GM23338 (cell line): ENCODE data around the gene DROSHA. TPM values are rescaled to one million over a fixed set of nuclear protein-coding genes. Genes with fewer than 3 reads are reported as not detected.

ENCODE experiments used
- ATAC-seq: fragments of 200-7000 bp; cut with Tn5 transposase; 3 replicates; pipeline ENCODE4 v1.9.1; 2020
- DNase-seq: peaks from one replicate; pipeline ENCODE4 v3.0.0-alpha.2; 2015; ENCODE audit warnings: low spot score
- H2AFZ ChIP-seq: fragments of 200-600 bp; sonication (generic); 2 replicates; pipeline ENCODE4 v1.8.0; 2016; ENCODE audit warnings: antibody characterized with exemption, mild to moderate bottlenecking, moderate library complexity
- H3F3A ChIP-seq: fragments of 200-600 bp; sonication (generic); replicated peaks from 2 replicates; pipeline ENCODE4 v1.8.0; 2017; ENCODE audit warnings: antibody characterized with exemption, mixed run types, low read depth
- H3K27ac ChIP-seq: fragments of 200-600 bp; sonication (generic); 2 replicates; pipeline ENCODE4 v1.6.1; 2016; ENCODE audit warnings: low read depth
- H3K27me3 ChIP-seq: fragments of 200-600 bp; sonication (generic); 2 replicates; pipeline ENCODE4 v1.8.0; 2016; ENCODE audit warnings: mild to moderate bottlenecking, mixed run types, moderate library complexity; ENCODE audit not compliant: insufficient read depth
- H3K36me3 ChIP-seq: fragments of 200-600 bp; sonication (generic); 2 replicates; pipeline ENCODE4 v1.8.0; 2016; ENCODE audit warnings: mild to moderate bottlenecking; ENCODE audit not compliant: insufficient read depth
- H3K4me1 ChIP-seq: fragments of 200-600 bp; sonication (generic); 2 replicates; pipeline ENCODE4 v1.8.0; 2016; ENCODE audit warnings: mild to moderate bottlenecking, moderate library complexity; ENCODE audit not compliant: insufficient read depth
- H3K4me2 ChIP-seq: fragments of 200-600 bp; sonication (generic); 2 replicates; pipeline ENCODE4 v1.7.1; 2017; ENCODE audit warnings: mixed run types
- H3K4me3 ChIP-seq: fragments of 200-600 bp; sonication (generic); 2 replicates; pipeline ENCODE4 v1.6.1; 2016; ENCODE audit warnings: mixed run types
- H3K79me2 ChIP-seq: fragments of 200-600 bp; sonication (generic); replicated peaks from 2 replicates; pipeline ENCODE4 v1.8.0; 2017; ENCODE audit warnings: mild to moderate bottlenecking; ENCODE audit not compliant: insufficient read depth
- H3K9me2 ChIP-seq: fragments of 200-600 bp; sonication (generic); 2 replicates; pipeline ENCODE4 v1.8.0; 2017; ENCODE audit not compliant: insufficient read depth
- H4K20me1 ChIP-seq: fragments of 200-600 bp; sonication (generic); replicated peaks from 2 replicates; pipeline ENCODE4 v1.8.0; 2017; ENCODE audit warnings: mild to moderate bottlenecking; ENCODE audit not compliant: insufficient read depth
- H3K27ac Mint-ChIP-seq: 2 replicates; pipeline ENCODE4 v1.8.0; 2020; ENCODE audit warnings: inconsistent platforms, mild to moderate bottlenecking, moderate library complexity, mixed read lengths
- H3K27me3 Mint-ChIP-seq: 3 replicates; pipeline ENCODE4 v1.8.0; 2022; ENCODE audit warnings: low read depth, mild to moderate bottlenecking, moderate library complexity, mixed read lengths, inconsistent platforms; ENCODE audit not compliant: insufficient read depth, poor library complexity
- H3K36me3 Mint-ChIP-seq: 3 replicates; pipeline ENCODE4 v1.8.0; 2021; ENCODE audit warnings: low read depth, mild to moderate bottlenecking, inconsistent platforms, moderate library complexity, mixed read lengths
- H3K4me1 Mint-ChIP-seq: 3 replicates; pipeline ENCODE4 v1.8.0; 2020; ENCODE audit warnings: mild to moderate bottlenecking, inconsistent platforms, mixed read lengths
- H3K4me3 Mint-ChIP-seq: 3 replicates; pipeline ENCODE4 v1.8.0; 2021; ENCODE audit warnings: moderate library complexity, mild to moderate bottlenecking, inconsistent platforms, mixed read lengths
- H3K9me3 Mint-ChIP-seq: 3 replicates; pipeline ENCODE4 v1.8.0; 2020; ENCODE audit warnings: moderate library complexity, mild to moderate bottlenecking, inconsistent platforms, mixed read lengths
- ETS1 ChIP-seq: IDR thresholded peaks from 2 replicates; pipeline ENCODE4 v1.6.1; 2016; ENCODE audit warnings: antibody characterized with exemption
- EZH2 ChIP-seq: fragments of 200-600 bp; sonication (generic); IDR thresholded peaks from one replicate; pipeline ENCODE4 v1.8.0; 2017; ENCODE audit warnings: antibody characterized with exemption, mild to moderate bottlenecking, low read depth; ENCODE audit not compliant: unreplicated experiment
- JUNB ChIP-seq: IDR thresholded peaks from one replicate; pipeline ENCODE4 v1.6.1; 2016; ENCODE audit warnings: antibody characterized with exemption; ENCODE audit not compliant: unreplicated experiment
- NANOG ChIP-seq: IDR thresholded peaks from 2 replicates; pipeline ENCODE4 v1.6.1; 2016; ENCODE audit warnings: antibody characterized with exemption, borderline replicate concordance
- POLR2AphosphoS5 ChIP-seq: IDR thresholded peaks from 2 replicates; pipeline ENCODE4 v1.6.1; 2016; ENCODE audit warnings: antibody characterized with exemption, low read depth
- REST ChIP-seq: IDR thresholded peaks from one replicate; pipeline ENCODE4 v1.6.1; 2018; ENCODE audit warnings: antibody characterized with exemption; ENCODE audit not compliant: unreplicated experiment
- ZNF114 ChIP-seq: fragments of 250-450 bp; sonication (Bioruptor Pico); IDR thresholded peaks from 2 replicates; pipeline ENCODE4 v1.5.0; 2020; ENCODE audit warnings: mild to moderate bottlenecking, moderate library complexity
- ZNF462 ChIP-seq: fragments of 250-450 bp; sonication (Bioruptor Pico); IDR thresholded peaks from 2 replicates; pipeline ENCODE4 v1.5.0; 2020; ENCODE audit warnings: mild to moderate bottlenecking, moderate library complexity
- polyA plus RNA-seq: library from polyadenylated mRNA; unstranded; fragments of >200 nt; fragmentation: Nextera tagmentation; extraction: Ambion mirVana; gene quantifications from 2 replicates; pipeline ENCODE4 v1.2.1, GENCODE V29; 2016
- total RNA-seq: library from RNA; depleted of rRNA; stranded (reverse); fragments of >200 nt; shearing (Covaris generic); gene quantifications from 2 replicates; pipeline ENCODE4 v1.2.3, GENCODE V29; 2014

The DROSHA gene
- total and polyA plus RNA-seq, 2 experiments from 2014 or later: 70.6 to 87.8 TPM

GRCh38 chr5:31478901-31479300 lies 53.0 kb downstream of the DROSHA start (continued):
- TF ChIP-seq ETS1: no peak
- no peak for TF ChIP-seq ZNF114 (CRISPR knock-in tag)

- Histone ChIP-seq H3K27me3 (no peaks in the 10 kb centered on the region), H3K4me1 (no peaks in the 10 kb centered on the region), H3K4me3 (no peak overlapping the region), H2AFZ (no peak overlapping the region), H3K4me2 (no peak overlapping the region), H3F3A (no peaks in the 10 kb centered on the region), H4K20me1 (no peaks in the 10 kb centered on the region), H3K27ac (no peak overlapping the region), H3K79me2 (no peaks in the 10 kb centered on the region), H3K9me2 (peaks cover 5% of the 10 kb centered on the region; the same call in 1 of the 2 replicates), H3K36me3 (no peaks in the 10 kb centered on the region)
- DNase-seq (no peak), ATAC-seq (no peak)
- Mint-ChIP-seq H3K4me3 (no peak overlapping the region), H3K4me1 (no peaks in the 10 kb centered on the region), H3K9me3 (no peaks in the 10 kb centered on the region), H3K27ac (no peak overlapping the region), H3K36me3 (peaks cover 12% of the 10 kb centered on the region), H3K27me3 (no peaks in the 10 kb centered on the region)
- no peak for TF ChIP-seq ZNF114 (CRISPR knock-in tag)
- no peak for TF ChIP-seq POLR2AphosphoS5
- TF ChIP-seq EZH2: no peak
Observed at GRCh38 chr5:31477971-31478370, 53.9 kb downstream of the DROSHA start.

GRCh38 chr5:31477516-31477915 lies 54.4 kb downstream of the DROSHA start:
- peaks cover 10% of the 10 kb centered on the region; the same call in 1 of the 2 replicates for H3K9me2 ChIP-seq
- ATAC-seq (no peak), DNase-seq (no peak)
- no peaks in the 10 kb centered on the region for H3K9me3 Mint-ChIP-seq
- H3K36me3 Mint-ChIP-seq: peaks cover 12% of the 10 kb centered on the region
- no peaks in the 10 kb centered on the region for H3K79me2 ChIP-seq
- H3K27me3 Mint-ChIP-seq: no peaks in the 10 kb centered on the region
- H3K4me1 ChIP-seq: no peaks in the 10 kb centered on the region
- no peak overlapping the region for H3K4me2 ChIP-seq
- H3K27me3 ChIP-seq: no peaks in the 10 kb centered on the region
- no peaks in the 10 kb centered on the region for H3K36me3 ChIP-seq
- H3K4me3 Mint-ChIP-seq: no peak overlapping the region
- H3F3A ChIP-seq: no peaks in the 10 kb centered on the region
- no peak overlapping the region for H2AFZ ChIP-seq
- H3K27ac Mint-ChIP-seq: no peak overlapping the region
- H3K4me1 Mint-ChIP-seq: no peaks in the 10 kb centered on the region
- H3K4me3 ChIP-seq: no peak overlapping the region
- no peaks in the 10 kb centered on the region for H4K20me1 ChIP-seq
- H3K27ac ChIP-seq: no peak overlapping the region
- TF ChIP-seq REST (no peak), JUNB (no peak), ZNF462 (no peak), ZNF114 (CRISPR knock-in tag) (no peak), NANOG (no peak), ETS1 (no peak)
